Choroid plexus epithelial cell (primary cell): Measurements from ENCODE around the gene JOSD1.

ENCODE experiments used
- DNase-seq: peaks from one replicate; pipeline ENCODE4 v3.0.0-alpha.2; 2010; ENCODE audit warnings: low read depth
- H3K4me3 ChIP-seq: 2 replicates; pipeline ENCODE4 v1.5.1; 2011; ENCODE audit warnings: low read depth, mild to moderate bottlenecking, control low read depth, low read length, moderate library complexity
- TF ChIP-seq, protein P1 (sequence below): conservative IDR thresholded peaks from 2 replicates; pipeline ENCODE4 v1.5.1; 2011; ENCODE audit warnings: low read depth, mild to moderate bottlenecking, control low read depth, inconsistent platforms, low read length, moderate library complexity

JOSD1 gene

DNA sequence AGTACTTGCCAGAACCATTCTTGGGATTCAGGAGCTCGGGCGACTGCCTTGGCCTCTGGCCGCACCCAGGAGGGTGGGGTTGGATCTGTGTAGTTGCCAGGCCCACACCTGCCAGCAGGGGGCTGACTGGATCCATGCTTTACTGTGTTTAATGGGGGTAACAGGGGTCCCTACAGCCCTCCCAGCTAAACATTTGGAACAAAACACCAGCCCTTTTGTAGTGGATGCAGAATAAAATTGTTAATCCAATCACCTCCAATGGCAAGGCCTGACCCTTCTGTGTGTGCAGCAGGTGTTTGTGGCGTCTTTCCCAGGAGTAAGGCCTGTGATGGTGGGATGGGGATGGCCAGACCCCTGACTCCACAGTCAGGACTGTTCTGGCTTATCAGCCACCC lies 32.6 kb upstream of the JOSD1 start:
- TF ChIP-seq, protein P1, sequence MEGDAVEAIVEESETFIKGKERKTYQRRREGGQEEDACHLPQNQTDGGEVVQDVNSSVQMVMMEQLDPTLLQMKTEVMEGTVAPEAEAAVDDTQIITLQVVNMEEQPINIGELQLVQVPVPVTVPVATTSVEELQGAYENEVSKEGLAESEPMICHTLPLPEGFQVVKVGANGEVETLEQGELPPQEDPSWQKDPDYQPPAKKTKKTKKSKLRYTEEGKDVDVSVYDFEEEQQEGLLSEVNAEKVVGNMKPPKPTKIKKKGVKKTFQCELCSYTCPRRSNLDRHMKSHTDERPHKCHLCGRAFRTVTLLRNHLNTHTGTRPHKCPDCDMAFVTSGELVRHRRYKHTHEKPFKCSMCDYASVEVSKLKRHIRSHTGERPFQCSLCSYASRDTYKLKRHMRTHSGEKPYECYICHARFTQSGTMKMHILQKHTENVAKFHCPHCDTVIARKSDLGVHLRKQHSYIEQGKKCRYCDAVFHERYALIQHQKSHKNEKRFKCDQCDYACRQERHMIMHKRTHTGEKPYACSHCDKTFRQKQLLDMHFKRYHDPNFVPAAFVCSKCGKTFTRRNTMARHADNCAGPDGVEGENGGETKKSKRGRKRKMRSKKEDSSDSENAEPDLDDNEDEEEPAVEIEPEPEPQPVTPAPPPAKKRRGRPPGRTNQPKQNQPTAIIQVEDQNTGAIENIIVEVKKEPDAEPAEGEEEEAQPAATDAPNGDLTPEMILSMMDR = peak; percentile 79
- H3K4me3 ChIP-seq = no peak overlapping the region
- DNase-seq = peak; percentile 40

DNA sequence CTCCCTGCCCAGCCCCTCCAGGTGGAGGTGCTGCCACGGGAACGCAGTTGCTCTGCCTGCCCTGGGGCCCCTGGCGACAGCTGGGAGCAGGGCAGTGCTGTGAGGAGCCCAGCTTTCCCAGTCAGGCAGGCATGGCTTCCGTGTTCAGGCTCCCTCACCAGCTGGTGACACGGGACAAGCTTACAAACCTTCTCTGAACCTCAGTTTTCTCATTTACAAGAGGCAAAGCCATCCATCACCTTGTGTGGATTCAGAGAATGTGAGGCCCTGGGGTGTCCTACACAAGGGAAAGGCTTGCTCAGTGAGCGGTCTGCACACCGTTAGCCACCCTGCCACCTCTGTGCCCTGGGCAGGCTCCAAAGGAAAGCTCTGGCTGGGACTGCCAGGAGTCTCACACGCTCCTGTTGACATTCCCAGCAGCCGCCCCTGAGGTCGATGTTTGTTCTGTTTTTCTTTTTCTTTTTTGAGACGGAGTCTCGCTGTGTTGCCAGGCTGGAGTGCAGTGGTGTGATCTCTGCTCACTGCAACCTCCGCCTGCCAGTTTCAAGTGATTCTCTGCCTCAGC lies 31.6 kb upstream of the JOSD1 start:
- no peak overlapping the region for H3K4me3 ChIP-seq
- TF ChIP-seq, protein P1 = no peak
- DNase-seq = no peak

DNA sequence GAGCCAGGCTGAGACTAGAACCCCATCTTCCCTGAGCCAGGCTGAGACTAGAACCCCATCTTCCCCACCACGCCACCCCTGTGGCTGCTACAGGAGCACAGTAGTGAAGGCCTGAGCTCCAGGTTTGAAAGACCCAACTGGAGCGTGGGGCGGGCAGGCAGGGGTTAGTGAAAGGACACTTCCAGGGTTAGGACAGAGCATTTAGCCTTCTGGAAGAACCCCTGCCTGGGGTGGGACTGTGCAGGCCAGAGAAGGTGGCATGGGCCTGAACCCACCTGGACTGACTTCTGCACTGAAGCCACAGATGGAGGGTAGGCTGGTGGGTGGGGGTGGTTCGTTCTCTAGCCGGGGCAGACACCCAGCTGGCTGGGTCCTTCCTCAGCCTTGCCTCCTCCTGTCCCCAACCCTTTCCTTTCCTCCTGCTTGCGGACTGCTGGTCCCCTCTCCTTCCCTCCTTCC lies 31.0 kb upstream of the JOSD1 start:
- TF ChIP-seq, protein P1 = no peak
- DNase-seq = no peak
- no peak overlapping the region for H3K4me3 ChIP-seq

DNA sequence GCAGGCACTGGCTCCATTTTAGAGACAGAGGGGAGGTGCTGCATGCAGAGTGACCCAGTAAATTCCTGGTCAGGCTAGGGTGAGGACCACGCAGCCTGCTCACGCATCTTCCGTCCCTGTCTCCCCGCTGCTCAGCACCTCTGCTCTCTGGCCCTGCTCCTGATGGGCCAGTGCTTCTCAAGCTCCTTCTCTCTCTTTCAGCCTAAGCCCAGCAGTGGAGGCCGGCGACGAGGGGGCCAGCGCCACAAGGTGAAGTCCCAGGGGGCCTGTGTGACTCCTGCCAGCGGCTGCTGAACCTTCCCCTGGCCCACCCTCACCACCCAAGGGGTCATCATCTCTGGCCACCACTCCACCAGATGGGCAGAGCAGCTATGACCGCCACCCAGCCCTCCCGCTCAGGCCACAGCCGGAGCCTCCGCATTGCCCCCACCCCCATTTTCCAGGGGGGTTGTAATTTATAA lies 29.7 kb upstream of the JOSD1 start:
- H3K4me3 ChIP-seq = no peak overlapping the region
- TF ChIP-seq, protein P1 = no peak
- no peak for DNase-seq

DNA sequence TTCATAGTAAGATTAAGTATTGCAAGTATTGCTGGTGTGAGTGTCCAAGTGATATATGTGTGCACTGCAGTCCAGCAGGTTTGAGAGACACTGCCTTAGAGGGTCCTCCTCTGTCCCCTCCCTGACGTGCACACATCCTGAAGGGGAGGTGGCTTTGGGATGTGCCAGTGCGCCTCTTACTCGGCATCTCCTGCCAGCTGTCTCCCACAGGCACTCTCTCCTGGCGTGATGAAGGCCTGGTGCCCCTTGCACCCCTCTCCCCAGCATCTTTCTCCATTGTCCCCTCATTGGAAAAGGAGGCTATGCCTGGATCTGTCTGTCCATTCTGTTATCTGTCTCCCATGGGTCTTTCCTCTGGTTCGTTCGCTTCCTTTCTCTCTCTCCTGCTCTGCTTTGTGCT lies 29.2 kb upstream of the JOSD1 start:
- no peak for DNase-seq
- H3K4me3 ChIP-seq = no peak overlapping the region
- TF ChIP-seq, protein P1 = no peak

DNA sequence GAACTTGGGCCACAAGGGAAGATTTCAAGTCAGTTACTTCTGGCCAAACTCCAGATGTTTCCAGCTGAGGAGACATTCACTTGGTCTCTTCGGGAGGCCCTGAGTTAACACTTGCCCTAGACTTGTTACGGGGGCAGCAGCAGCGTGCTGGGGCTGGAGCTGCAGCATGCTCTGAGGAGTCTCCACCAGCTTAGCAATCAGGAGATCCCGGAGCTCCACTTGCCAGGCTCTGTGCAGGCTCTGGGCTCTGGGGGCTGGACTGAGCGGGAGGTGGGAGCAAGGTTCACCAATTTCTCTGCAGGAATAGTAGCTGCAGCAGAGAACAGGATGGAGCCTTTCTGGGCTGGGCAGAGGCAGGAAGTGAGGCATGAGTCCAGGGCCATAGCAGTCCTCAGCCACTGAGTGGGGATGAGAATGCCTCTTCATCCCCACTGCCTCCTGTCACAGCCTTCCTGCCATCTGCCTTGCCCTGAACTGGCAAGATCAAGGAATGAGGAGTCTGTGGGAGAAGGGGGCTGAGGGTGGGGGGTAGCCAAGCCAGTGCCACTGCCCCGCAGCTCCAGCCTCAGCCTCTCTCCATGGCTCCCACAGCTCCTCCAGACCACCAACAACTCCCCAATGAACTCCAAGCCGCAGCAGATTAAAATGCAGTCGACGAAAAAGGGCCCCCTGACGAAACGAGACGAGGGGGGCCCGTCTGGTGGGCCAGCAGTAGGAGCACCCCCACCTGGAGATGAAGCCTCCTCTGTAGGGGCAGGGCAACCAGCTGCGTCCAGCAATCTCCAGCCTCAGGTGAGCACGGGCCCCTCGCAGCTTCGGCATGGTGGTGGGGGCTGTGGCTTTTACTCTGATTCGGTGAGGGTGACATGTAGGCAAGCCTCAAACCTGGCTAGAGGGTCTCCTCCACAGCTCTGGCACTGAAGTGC lies 28.4 kb upstream of the JOSD1 start:
- TF ChIP-seq, protein P1 = no peak
- no peak overlapping the region for H3K4me3 ChIP-seq
- DNase-seq = peak; percentile 63
